NCI-H187 treated with DMSO at 0.1 percent for 48 hours (cell line): Measurements from ENCODE around the gene KCND2.
"Not testable (repeated sequence)": the region's sequence is repeated elsewhere in the genome, so short reads cannot be mapped to it uniquely, and the experiment has no call there.

Source experiments
- DNase-seq: peaks from one replicate; lab custom pipeline; 2025; lab: John Stamatoyannopoulos, UW

Gene KCND2

GRCh38 chr7:120587243-120587642, 314.3 kb downstream of the KCND2 start:
- DNase-seq, result no peak

GRCh38 chr7:120588416-120588815, 315.4 kb downstream of the KCND2 start:
- no peak for DNase-seq

GRCh38 chr7:120588862-120589261, 315.9 kb downstream of the KCND2 start:
- no peak for DNase-seq

- no peak for DNase-seq
Measured at GRCh38 chr7:120600607-120601006, 327.6 kb downstream of the KCND2 start.

- DNase-seq, result no peak
Measured at GRCh38 chr7:120603366-120603765, 330.4 kb downstream of the KCND2 start.

- no peak for DNase-seq
Measured at GRCh38 chr7:120609136-120609753, 336.3 kb downstream of the KCND2 start.

GRCh38 chr7:120611975-120612374, 339.0 kb downstream of the KCND2 start:
- no peak for DNase-seq

- DNase-seq, result no peak
Measured at GRCh38 chr7:120615703-120616102, 342.7 kb downstream of the KCND2 start.

- DNase-seq, result no peak
Measured at GRCh38 chr7:120617275-120617674, 344.3 kb downstream of the KCND2 start.

GRCh38 chr7:120628251-120628650, 355.3 kb downstream of the KCND2 start:
- no peak for DNase-seq

GRCh38 chr7:120639884-120640283, 366.9 kb downstream of the KCND2 start:
- DNase-seq, result no peak

- no peak for DNase-seq
Measured at GRCh38 chr7:120645966-120646365, 373.0 kb downstream of the KCND2 start.

- no peak for DNase-seq
Measured at GRCh38 chr7:120654241-120654640, 381.3 kb downstream of the KCND2 start.

GRCh38 chr7:120658516-120658915, 385.5 kb downstream of the KCND2 start:
- DNase-seq, result no peak

GRCh38 chr7:120662291-120662690, 389.3 kb downstream of the KCND2 start:
- no peak for DNase-seq

- DNase-seq, result no peak
Measured at GRCh38 chr7:120665068-120665467, 392.1 kb downstream of the KCND2 start.

- DNase-seq, result no peak
Measured at GRCh38 chr7:120675076-120675475, 402.1 kb downstream of the KCND2 start.

- DNase-seq, result no peak
Measured at GRCh38 chr7:120677535-120677934, 404.6 kb downstream of the KCND2 start.

- DNase-seq, result no peak
Measured at GRCh38 chr7:120680985-120681384, 408.0 kb downstream of the KCND2 start.

GRCh38 chr7:120684463-120684862, 411.5 kb downstream of the KCND2 start:
- DNase-seq, result no peak

- no peak for DNase-seq
Measured at GRCh38 chr7:120691915-120692314, 418.9 kb downstream of the KCND2 start.

- no peak for DNase-seq
Measured at GRCh38 chr7:120695848-120696247, 422.9 kb downstream of the KCND2 start.

- DNase-seq, result no peak
Measured at GRCh38 chr7:120700796-120701195, 427.8 kb downstream of the KCND2 start.

- DNase-seq, result not testable (repeated sequence)
Measured at GRCh38 chr7:120702408-120702807, 429.4 kb downstream of the KCND2 start.
